GM12892 (cell line): Measurements from ENCODE around the gene RAD51D.

Source experiments
- DNase-seq: peaks from one replicate; pipeline ENCODE4 v3.0.0; 2011; ENCODE audit not compliant: insufficient read length
- FAIRE-seq: peaks from 2 replicates; lab custom pipeline; 2011; peaks lifted over from hg19 to GRCh38; lab: Jason Lieb, UNC
- POLR2A ChIP-seq: IDR thresholded peaks from 2 replicates; pipeline ENCODE4 v1.6.1; 2011; ENCODE audit warnings: low read depth, low read length, control low read depth
- POLR2AphosphoS5 ChIP-seq: IDR thresholded peaks from 2 replicates; pipeline ENCODE4 v1.6.1; 2011; ENCODE audit warnings: low read depth, low read length, control low read depth
- TAF1 ChIP-seq: IDR thresholded peaks from 2 replicates; pipeline ENCODE4 v1.6.1; 2011; ENCODE audit warnings: low read depth, mild to moderate bottlenecking, control low read depth, low read length, borderline replicate concordance

RAD51D gene

DNA sequence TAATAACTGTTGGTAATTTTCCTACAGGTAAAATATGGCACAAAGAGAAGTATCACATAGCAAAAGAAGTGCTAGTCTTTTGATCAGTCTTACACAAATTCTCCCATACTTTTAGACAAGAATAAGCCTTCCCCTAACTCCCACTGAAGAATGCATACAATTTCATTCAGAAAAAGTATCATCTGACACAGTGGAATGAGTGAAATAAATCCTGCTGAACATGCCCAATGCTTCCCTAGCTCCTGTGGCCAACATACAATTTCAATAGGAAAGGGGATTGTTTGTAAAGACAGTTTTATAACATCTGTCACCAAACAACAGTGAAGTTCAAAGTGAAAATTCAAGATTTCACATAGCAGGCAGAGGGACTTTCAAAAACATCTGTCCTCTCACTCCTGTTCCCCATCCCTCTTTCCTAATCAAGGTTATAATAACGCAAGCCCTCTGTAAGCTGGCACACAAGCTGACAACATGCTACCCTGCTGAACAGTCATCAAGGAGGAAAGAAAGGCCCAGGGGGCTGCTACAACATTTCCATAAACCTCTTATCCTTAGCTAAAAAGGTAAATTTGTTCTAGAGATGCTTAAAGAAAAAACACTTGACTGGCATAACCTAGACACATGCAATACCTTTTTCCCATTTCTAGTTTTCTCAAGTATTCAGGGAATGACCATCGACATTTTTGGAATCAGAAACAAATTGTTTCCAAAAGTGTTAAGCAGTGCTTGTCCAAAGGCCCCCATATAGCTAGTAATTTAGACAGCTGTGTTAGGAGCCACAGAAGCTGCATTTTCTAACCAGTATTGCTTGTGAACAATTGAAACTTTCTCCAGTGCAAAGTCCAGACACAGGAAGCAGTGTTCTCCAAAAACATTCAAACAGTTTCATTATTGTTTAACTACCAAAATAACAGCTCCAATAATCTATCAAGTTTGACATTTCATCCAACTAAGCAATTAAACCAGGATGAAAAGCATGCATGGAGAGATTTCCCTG, 44.7 kb downstream of the RAD51D start:
- DNase-seq (no peak), FAIRE-seq (no peak)
- no peak for TF ChIP-seq POLR2AphosphoS5
- TF ChIP-seq POLR2A = no peak
- TF ChIP-seq TAF1 = no peak

GRCh38 chr17:35073991-35074627, 45.6 kb downstream of the RAD51D start:
- no peak for DNase-seq
- TF ChIP-seq POLR2A (no peak), TAF1 (no peak), POLR2AphosphoS5 (no peak)
- FAIRE-seq = no peak

DNA sequence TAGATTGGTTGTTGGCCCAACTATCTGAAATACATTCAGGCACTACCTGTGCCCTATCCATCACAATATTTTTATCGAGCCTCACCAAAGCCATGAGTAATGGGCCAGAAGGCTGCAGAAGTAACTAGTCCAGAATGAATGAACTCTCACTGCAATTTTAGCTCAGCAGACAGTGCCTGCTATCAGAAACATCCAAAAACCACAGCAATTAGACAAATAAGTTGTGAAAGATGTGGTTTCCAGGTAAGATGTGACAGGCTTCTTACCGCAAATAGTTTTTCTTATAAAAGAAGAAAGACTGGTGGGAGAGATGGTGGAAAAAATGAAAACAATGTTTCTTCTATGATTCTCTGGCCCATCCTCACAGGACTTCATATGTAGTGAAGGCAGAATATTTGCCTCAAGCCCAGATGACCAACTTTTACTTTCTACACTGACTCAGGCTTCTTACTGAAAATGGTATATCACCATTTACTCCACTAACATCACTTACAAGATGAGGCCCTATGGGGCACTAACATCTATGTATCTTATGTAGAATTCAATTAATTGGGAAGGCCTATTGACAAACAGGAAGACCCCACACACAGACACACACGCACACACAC, 46.4 kb downstream of the RAD51D start:
- FAIRE-seq = peak; percentile 84
- TF ChIP-seq POLR2A (no peak), TAF1 (no peak)

DNA sequence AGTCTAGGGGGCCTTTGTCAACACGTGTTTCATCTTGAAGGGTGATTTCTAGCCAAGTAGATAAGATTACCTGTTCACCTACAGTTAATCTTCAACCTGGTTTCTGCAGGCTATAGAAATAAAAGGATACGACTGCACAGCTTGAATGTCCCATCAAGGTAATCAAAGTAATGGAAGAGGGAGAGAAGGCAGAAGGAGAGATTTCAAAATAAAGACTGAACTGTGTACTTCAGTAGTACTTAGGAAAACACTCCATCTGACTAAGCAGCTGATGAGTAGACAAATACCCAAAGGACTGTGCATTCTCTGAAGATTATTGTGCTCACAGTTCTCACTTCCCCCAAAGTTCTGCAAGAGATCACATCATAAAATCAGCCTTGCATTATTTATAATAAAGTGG, 50.3 kb downstream of the RAD51D start:
- DNase-seq (no peak), FAIRE-seq (peak; percentile 67)
- TF ChIP-seq POLR2AphosphoS5 (no peak), TAF1 (no peak)

More for the DNA sequence above, 46.4 kb downstream of the RAD51D start:
- DNase-seq = no peak

DNA sequence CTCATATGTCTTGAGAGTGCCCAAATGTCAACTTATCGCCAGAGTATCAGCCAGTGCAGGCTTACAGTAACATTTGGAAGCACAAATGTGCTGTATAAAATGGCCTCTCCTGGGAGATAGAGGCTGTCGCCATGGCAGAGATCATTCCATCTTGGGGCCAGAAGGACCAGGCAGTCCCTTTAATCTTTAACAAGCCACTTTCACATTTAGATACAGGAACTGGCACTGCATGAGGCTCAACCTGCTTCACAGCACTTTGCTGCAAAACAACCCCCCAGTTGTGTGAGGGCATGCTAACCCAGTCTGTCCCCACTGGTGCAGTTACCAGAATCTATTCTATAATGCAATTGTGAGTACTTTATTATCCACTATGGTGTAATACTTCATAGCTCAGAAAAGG, 51.4 kb downstream of the RAD51D start:
- FAIRE-seq = peak; percentile 36
- no peak for DNase-seq

GRCh38 chr17:35065880-35066279, 53.8 kb downstream of the RAD51D start:
- FAIRE-seq (no peak), DNase-seq (no peak)
- TF ChIP-seq POLR2AphosphoS5 (no peak), TAF1 (no peak), POLR2A (no peak)

More for the DNA sequence above, 51.4 kb downstream of the RAD51D start:
- TF ChIP-seq TAF1 (no peak), POLR2A (no peak), POLR2AphosphoS5 (no peak)

DNA sequence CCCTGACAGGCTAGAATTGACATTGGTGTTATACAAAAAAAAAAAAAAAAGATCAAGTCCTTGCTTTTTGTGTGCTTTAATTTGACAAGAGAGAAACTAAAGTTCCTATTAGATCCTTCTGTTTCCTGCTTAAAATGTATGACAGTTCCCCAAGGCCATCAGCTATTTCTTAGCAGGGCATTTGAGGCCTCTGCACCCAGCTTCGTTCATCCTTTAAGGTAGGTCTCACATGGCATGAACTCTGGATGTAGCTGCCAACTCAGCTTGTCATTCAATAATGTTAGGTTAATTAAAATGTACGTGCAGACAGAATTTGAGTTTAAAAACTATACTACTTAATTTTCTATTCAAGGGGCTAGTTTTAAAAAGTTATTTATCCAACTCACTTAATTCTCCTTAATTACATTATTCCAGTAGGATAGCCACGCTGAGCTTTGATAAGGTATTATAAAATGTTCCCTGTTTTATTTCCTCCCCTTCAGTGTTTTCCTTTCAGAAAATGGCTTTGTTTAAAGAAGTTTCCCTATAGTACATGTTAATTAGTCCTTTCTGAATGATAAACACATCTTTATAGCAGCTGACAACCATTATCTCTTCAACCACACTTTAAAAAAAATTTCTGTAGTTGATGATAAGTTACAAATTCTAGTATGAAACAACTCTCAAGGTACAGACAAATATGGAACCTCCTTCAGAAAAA, 55.0 kb downstream of the RAD51D start:
- DNase-seq = no peak
- FAIRE-seq = no peak
- TF ChIP-seq POLR2AphosphoS5 = no peak
- no peak for TF ChIP-seq TAF1
- no peak for TF ChIP-seq POLR2A

- DNase-seq (peak; percentile 49), FAIRE-seq (peak; percentile 88)
- peak; percentile 47 for TF ChIP-seq POLR2AphosphoS5
- TF ChIP-seq TAF1 = no peak
- peak; percentile 26; the same call in 1 of the 2 replicates for TF ChIP-seq POLR2A
These were observed 56.0 kb downstream of the RAD51D start, which contains the start of gene RFFL for GRCh38 chr17:35063514-35064223. TSS of gene RFFL (minus strand) at chr17:35063707. CDS start at chr17:35026553, 37,154 bp downstream.

- FAIRE-seq (no peak), DNase-seq (no peak)
- no peak for TF ChIP-seq TAF1
- no peak for TF ChIP-seq POLR2AphosphoS5
- TF ChIP-seq POLR2A = no peak
These were observed 57.4 kb downstream of the RAD51D start for GRCh38 chr17:35062308-35062707.

DNA sequence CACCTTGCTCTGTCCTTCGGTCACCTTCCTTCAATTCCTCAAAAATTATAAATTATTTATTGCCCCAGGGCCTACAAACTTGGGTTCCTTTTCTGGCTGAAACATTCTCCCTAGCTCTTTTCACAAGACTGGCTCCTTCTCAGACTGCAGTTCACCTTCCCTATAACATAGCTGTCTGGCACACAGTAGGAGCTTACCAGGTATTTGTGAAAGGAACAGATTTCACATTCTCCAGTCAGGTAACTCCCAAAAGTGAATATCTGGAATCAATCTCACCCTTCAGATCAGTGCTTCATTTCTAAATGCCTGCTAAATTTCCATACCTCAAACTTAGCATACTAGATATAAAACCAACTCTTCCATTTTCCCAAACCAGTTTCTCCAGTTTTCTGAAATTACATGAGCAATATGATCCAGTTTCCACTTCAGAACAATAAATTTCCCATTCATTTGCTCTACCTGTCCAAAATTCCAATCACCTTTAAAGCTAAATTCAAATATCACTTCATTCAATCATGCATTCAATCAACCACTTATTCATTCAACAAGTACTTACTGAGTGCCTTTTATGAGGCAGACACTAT, 62.2 kb downstream of the RAD51D start:
- no peak for TF ChIP-seq POLR2AphosphoS5
- TF ChIP-seq TAF1 = no peak
- TF ChIP-seq POLR2A = no peak
- no peak for DNase-seq
- no peak for FAIRE-seq

- FAIRE-seq (peak; percentile 30), DNase-seq (no peak)
- TF ChIP-seq POLR2AphosphoS5 = no peak
- no peak for TF ChIP-seq TAF1
- no peak for TF ChIP-seq POLR2A
These were observed 63.6 kb downstream of the RAD51D start for GRCh38 chr17:35056013-35056412.
